Measurements from ENCODE around the gene HOPX.
"Not testable (repeated sequence)": the region's sequence is repeated elsewhere in the genome, so short reads cannot be mapped to it uniquely, and the experiment has no call there.

HOPX gene

GRCh38 chr4:56626963-56627362 is 54.1 kb downstream of the HOPX start:
- DNase-seq (ENCODE audit: low read depth) = no peak

GRCh38 chr4:56626420-56626819 is 54.7 kb downstream of the HOPX start:
- DNase-seq (ENCODE audit: low read depth) = no peak

GRCh38 chr4:56622176-56622575 is 58.9 kb downstream of the HOPX start:
- DNase-seq (ENCODE audit: low read depth) = no peak

- no peak for DNase-seq (ENCODE audit: low read depth)
Observed at GRCh38 chr4:56619816-56620215, 61.3 kb downstream of the HOPX start.

- DNase-seq (ENCODE audit: low read depth) = no peak
Observed at GRCh38 chr4:56619160-56619559, 61.9 kb downstream of the HOPX start.

- no peak for DNase-seq (ENCODE audit: low read depth)
Observed at GRCh38 chr4:56618734-56619133, 62.4 kb downstream of the HOPX start.

GRCh38 chr4:56613101-56613862 is 67.8 kb downstream of the HOPX start:
- no peak for DNase-seq (ENCODE audit: low read depth)

- no peak for DNase-seq (ENCODE audit: low read depth)
Observed at GRCh38 chr4:56612282-56612681, 68.8 kb downstream of the HOPX start.

- no peak for DNase-seq (ENCODE audit: low read depth)
Observed at GRCh38 chr4:56611501-56611900, 69.6 kb downstream of the HOPX start.

- DNase-seq (ENCODE audit: low read depth) = not testable (repeated sequence)
Observed at GRCh38 chr4:56610170-56610569, 70.9 kb downstream of the HOPX start.

- DNase-seq (ENCODE audit: low read depth) = no peak
Observed at GRCh38 chr4:56607926-56608325, 73.2 kb downstream of the HOPX start.

- DNase-seq (ENCODE audit: low read depth) = no peak
Observed at GRCh38 chr4:56606385-56606784, 74.7 kb downstream of the HOPX start.

- not testable (repeated sequence) for DNase-seq (ENCODE audit: low read depth)
Observed at GRCh38 chr4:56605464-56605863, 75.6 kb downstream of the HOPX start.

GRCh38 chr4:56603297-56603696 is 77.8 kb downstream of the HOPX start:
- no peak for DNase-seq (ENCODE audit: low read depth)
